Ramos (cell line): Measurements from ENCODE around the gene PIGB.
"Not testable (repeated sequence)": the region's sequence is repeated elsewhere in the genome, so short reads cannot be mapped to it uniquely, and the experiment has no call there.

ENCODE experiments used
- in situ Hi-C: fragments of 300-500 bp; cut with MboI; formaldehyde crosslinking; loops from one replicate; pipeline ENCODE4 v1.14.3; 2022; ENCODE audit warnings: low sequenced_read_pairs; ENCODE audit not compliant: unreplicated experiment

PIGB gene

DNA sequence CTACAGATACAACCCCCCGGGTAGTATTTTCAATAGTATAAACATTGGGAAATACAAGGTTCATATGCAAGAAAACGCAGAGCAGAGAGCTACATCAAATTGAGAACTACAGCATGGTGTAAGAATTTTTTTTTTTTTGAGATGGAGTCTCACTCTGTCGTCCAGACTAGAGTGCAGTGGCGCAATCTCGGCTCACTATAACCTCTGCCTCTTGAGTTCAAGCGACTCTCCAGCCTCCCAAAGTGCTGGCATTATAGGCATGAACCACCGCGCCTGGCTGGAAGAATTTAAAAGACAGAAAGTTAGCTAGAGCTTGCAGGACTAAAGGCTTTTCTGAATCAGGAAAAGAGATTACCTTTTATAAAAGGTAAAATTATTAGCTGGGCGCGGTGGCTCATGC is 42.0 kb downstream of the PIGB start:
- in situ Hi-C loops: no loop called here

DNA sequence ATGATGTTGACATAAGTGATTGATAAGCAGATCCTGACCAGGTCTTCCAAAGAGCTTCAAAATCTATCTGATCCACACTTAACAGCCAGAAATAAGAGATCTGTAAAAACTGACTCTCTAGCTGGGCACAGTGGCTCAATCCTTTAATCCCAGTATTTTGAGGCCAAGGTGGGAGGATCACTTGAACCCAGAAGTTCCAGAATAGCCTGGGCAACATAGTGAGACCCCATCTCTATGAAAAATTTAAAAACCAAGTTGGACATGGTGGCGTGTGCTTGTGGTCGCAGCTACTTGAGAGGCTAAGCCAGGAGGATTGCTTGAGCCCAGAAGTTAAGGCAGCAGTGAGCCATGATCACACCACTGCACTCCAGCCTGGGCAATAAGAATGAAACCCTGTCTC is 43.6 kb downstream of the PIGB start:
- in situ Hi-C loops: no loop called here

DNA sequence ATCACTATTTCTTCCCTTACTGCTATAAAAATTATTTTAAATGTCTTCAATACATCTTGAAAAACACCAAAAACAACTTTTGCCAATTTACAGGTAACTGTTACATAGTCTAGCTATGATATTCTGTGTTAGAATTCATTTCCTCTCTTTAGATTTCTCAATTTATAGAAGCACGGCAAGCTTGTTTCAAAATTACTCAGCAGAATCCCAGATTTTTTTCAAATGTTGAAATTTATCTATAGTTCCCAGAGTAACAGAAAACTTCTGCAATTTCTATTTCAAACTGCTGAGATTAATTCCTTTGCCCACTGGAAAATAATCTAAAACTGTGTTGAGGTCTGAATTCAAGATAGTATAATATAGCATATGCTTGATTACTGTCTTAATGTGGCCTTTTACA is 48.0 kb downstream of the PIGB start:
- in situ Hi-C loops: no loop called here

DNA sequence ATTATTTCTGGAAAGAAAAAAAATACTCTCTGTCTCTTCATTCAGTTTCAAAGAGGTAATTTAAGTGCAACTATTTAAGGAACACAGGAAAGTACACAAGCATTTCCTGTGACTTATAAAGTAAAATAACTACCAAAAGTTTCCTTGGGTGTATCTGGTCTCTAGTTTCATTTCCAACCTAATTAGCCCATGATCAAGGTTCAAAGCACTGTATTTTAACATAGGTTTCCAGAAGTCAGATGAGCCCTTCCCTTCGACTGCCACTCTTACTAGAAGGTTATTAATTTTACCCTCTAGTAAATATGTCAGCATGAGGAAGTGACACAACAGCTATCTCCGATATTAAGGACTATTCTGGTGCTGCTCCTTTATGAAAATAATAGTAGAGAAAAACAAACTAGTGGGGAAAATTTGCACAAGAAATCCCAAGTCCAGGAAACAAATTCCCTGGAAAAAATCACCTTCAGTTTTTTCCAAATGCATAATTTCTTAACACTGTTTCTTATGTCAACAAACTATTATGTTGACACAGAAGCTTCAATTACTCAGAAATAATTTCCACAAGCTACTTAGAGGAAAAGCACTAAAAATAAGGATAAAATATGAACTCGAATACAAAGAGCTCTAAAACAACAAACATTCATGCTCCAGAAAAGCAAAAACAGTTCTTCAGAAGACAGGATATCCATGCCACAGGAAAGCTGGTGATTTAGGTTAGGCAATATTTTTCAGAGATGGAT is 53.8 kb downstream of the PIGB start:
- in situ Hi-C loops: no loop called here

DNA sequence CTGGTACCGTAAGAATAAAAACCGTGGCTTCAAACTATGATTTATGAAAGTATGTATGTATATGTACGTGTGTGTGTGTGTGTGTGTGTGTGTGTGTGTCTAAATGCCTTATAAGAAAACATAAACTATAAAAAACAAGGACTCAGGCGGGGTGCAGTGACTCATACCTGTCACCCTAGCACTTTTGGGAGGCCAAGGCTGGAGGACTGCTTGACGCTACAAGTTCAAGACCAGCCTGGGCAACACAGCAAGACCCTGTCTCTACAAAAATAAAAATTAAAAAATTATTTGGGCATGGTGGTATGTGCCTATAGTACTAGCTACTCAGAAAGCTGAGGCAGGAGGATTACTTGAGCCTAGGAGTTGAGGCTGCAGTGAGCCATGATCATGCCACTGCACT is 60.1 kb downstream of the PIGB start:
- in situ Hi-C loops: no loop called here

DNA sequence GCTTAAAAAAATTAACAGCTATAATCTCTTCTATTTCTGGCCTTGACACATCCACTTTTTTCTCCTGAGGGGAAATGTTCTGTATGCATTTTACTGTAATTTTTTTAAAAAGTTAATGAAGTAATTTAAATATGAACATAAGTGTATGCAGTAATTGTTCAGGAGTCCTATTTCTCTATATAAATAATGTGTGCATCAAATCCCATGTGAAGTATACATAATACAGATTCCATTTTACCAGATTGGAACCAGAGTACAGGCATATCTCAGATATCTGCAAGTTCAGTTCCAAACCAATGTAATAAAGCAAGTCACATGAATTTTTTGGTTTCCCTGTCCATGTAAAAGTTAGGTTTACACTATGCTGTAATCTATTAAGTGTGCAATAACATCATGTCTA is 62.6 kb downstream of the PIGB start:
- in situ Hi-C loops: no loop called here

DNA sequence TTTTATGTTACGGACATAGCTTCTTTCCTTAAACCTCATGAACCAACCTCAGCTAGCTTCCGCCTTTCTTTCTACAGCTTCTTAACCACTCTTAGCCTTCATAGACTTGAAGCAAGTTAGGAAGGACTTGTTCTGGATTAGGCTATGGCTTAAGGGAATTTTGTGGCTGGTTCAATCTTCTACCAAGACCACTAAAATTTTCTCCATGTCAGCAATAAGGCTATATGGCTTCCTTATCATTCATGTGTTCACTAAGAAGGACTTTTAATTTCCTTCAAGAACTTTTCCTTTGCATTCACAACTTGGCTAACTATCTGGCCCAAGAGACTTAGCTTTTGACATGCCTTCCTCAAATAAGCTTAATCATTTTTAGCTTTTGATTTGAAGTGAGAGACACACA is 64.7 kb downstream of the PIGB start:
- in situ Hi-C loops: no loop called here

DNA sequence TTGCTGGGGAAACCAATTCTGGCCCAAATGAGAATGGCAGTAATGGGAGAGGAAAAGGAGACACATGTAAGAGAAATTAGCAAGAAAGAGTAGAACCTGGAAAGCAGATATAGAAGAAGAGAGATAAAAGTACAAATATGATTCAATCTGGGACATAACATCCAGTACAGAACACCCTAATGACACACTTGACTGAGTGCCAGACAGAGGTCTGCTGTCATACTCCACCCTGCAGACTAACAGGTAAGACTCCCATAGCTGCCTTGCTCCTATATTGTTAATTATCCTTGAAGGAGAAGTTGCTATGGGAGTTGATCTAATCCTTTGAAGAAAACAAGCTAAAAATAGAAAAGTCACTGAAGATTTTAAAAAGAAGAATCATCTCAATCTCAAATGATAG is 68.0 kb downstream of the PIGB start:
- in situ Hi-C loops: no loop called here

DNA sequence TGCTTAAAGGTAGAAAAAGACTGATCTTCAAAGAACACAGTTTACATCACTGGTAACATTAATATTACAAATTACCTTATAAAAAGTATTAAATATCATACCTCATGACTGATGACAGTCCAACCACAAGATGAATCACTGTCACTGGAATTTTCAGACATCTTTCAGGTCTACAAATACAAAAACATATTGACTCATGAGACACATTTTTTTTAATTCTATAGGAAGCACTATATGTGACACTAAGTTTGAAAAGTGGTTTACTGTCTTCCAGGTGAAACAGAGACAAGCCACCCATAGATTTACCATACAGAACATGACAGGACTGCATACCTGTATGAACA is 70.2 kb downstream of the PIGB start:
- in situ Hi-C loops: no loop called here

DNA sequence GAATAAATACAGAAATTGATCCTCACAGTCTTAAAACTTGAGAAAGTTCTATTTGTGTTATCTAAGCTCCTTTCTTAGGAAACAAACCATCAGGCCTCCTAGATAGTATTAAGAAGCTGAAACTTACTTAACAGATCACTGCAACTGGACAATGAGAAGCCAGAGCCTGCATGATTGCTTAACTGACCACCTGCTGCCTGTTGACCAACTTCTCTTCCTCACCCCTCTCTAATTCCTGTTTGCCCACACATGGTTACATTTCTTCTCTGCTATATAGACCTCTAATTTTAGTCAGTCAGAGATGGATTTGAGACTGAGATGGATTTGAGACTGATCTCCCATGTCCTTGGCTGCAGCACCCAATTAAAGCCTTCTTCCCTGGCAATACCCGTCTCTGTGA is 75.7 kb downstream of the PIGB start:
- in situ Hi-C loops: no loop called here

DNA sequence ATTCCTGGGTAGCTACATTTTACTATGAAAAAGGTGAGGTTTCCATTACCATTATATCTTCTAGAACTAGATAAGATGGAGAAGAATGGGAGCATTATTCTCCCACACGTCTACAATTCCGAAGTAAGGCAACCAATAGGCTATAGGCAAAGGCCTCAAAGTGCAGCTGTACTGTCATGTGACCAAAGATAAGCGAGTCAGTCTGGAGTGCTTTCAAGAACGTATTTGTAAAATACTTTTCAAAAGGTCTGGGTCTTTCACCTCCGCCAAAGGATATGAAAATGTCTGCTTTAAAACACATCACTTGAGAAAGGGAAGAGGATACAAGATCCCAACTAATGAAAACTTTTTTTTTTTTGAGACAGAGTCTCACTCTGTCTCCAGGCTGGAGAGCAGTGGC is 79.2 kb downstream of the PIGB start:
- in situ Hi-C loops: no loop called here

DNA sequence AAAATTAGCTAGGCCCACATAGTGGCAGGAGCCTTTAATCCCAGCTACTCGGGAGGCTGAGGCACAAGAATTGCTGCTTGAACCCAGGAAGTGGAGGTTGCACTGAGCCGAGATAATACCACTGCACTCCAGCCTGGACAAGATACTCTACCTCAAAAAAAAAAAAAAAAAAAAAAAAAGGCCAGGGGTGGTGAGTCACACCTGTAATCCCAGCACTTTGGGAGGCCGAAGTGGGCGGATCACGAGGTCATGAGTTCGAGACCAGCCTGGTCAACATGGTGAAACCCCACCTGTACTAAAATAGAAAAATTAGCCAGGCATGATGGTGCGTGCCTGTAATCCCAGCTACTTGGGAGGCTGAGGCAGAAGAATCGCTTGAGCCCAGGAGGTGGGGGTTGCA is 81.0 kb downstream of the PIGB start:
- in situ Hi-C loops: not testable (repeated sequence)

DNA sequence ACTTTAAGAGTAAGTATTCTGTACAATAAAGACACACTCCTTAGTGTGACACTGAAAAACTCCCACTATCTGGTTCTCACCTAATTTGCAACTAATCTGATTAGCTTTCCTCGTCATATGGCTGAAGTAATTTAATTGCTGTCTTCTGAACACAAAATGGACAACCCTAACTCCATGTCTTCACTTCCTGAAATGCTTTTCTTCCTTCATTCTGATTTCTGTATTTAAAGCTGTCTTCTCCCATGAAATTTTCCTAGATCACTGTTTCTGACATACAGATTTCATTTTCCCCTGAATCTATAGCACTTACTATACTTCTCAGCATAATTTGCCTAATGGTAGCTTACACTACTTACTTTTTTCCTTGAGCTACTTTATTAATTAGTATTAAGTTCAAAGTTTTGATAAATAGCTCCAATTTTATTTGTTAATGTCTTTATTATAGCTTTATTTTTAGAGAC is 82.8 kb downstream of the PIGB start:
- in situ Hi-C loops: no loop called here

DNA sequence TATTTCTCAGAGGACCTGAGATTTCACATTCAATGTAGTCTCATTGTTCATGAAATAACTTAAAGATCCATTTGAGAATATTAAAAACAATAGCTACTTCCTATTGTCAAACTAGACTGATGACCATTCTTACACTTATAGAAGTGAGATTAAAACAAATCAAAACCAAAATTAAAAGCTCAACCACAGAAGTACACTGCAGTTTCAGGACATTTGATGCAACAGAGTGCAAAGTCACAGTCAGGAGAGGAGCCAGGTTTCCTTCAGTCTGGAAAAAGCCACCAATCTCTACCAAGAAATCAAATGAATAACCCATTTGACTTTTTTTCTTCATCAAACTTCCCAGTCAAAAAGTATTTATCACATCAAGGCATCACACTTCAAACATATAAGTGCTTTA is 83.7 kb downstream of the PIGB start:
- in situ Hi-C loops: no loop called here

DNA sequence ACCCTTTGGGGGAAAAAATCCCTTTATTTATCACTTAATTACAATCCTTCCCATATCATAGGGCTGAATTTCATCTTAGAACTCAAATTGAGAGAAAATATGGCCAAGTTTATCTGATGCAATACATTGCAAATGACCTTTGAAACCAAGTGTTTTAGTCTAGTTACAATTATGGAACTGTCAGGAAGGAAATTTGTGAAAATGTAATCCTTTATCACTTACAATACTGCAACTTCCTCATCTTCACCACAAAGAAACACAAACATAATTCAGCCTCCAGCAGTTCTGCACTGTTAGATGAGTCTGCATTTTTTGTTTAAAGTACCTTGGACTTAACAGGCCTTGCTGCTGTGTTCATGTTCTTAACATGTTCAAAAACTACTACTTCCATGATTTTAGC is 84.5 kb downstream of the PIGB start:
- in situ Hi-C loops: no loop called here
